Spleen (tissue), 7 donors: ENCODE measurements around the gene MSMP.

ENCODE experiments used
- CTCF ChIP-seq, 11 experiments: fragments of 200-600 bp in 7 of 11; fragments of 450-650 bp in 4 of 11; sonication (generic) in 4 of 11; IDR thresholded peaks in 8 of 11; conservative IDR thresholded peaks in 3 of 11; 1 replicate in 7 of 11; 2 replicates in 4 of 11; pipeline versions ENCODE4 v1.4.0 to v1.8.0; 2016 to 2021; ENCODE audit warnings: antibody characterized with exemption in 11 of 11, inconsistent platforms in 4 of 11, mild to moderate bottlenecking in 1 of 11
- POLR2A ChIP-seq, 3 donors: fragments of 450-650 bp; IDR thresholded peaks; one replicate each; pipeline ENCODE4 v1.5.1; 2017; ENCODE audit warnings: antibody characterized with exemption in 3 of 3, mild to moderate bottlenecking in 1 of 3
- POLR2AphosphoS5 ChIP-seq, 3 donors: sonication (generic); formaldehyde crosslinking; IDR thresholded peaks; one replicate each; pipeline ENCODE4 v1.5.1; 2017; ENCODE audit warnings: antibody characterized with exemption in 3 of 3
- donor health status: DM: no; HTN: no; CAD: no; lungs with moderate emphysema.
- donor health status: DM: no; HTN: no; CAD: no.
- donor health status: DM: no; HTN: no; CAD: no.

GRCh38 chr9:35760651-35761050 lies 6.6 kb upstream of the MSMP start:
- TF ChIP-seq CTCF (IDR thresholded peaks at IDR 0.05 in 8 of 11, conservative IDR thresholded peaks at IDR 0.05 in 3 of 11), result no peak
- TF ChIP-seq POLR2AphosphoS5 (IDR thresholded peaks at IDR 0.05), result no peak
- no peak for TF ChIP-seq POLR2A (IDR thresholded peaks at IDR 0.05)
